HG02938 (cell line): ENCODE results near the gene NUBP2.

Source experiments
- ATAC-seq: cut with Tn5 transposase; IDR thresholded peaks from one replicate; pipeline ENCODE4 v1.9.1; 2021; ENCODE audit warnings: mild to moderate bottlenecking, moderate library complexity; ENCODE audit not compliant: unreplicated experiment

Gene NUBP2

GRCh38 chr16:1825864-1826690 is 43.3 kb downstream of the NUBP2 start:
- peak; percentile 38 for ATAC-seq

- peak; percentile 86 for ATAC-seq
Measured at GRCh38 chr16:1826691-1827573, 44.2 kb downstream of the NUBP2 start, which contains the start of the genes FAHD1 and HAGH. Gene FAHD1, plus strand, starts transcription at chr16:1827206. Its CDS starts 33 bp downstream, at chr16:1827239. Gene HAGH, minus strand, starts transcription at chr16:1826825. Its CDS starts 38 bp downstream, at chr16:1826787.

- no peak for ATAC-seq
Measured at GRCh38 chr16:1828645-1829410, 46.1 kb downstream of the NUBP2 start.

GRCh38 chr16:1830213-1830612 is 47.5 kb downstream of the NUBP2 start:
- ATAC-seq, result no peak

GRCh38 chr16:1831186-1832075 is 48.7 kb downstream of the NUBP2 start:
- no peak for ATAC-seq

GRCh38 chr16:1832838-1833454 is 50.2 kb downstream of the NUBP2 start:
- ATAC-seq, result no peak

- no peak for ATAC-seq
Measured at GRCh38 chr16:1834096-1834495, 51.3 kb downstream of the NUBP2 start.
